ENCODE data around the gene KLHL18.
"Not testable (repeated sequence)": the region's sequence is repeated elsewhere in the genome, so short reads cannot be mapped to it uniquely, and the experiment has no call there.

The KLHL18 gene

DNA sequence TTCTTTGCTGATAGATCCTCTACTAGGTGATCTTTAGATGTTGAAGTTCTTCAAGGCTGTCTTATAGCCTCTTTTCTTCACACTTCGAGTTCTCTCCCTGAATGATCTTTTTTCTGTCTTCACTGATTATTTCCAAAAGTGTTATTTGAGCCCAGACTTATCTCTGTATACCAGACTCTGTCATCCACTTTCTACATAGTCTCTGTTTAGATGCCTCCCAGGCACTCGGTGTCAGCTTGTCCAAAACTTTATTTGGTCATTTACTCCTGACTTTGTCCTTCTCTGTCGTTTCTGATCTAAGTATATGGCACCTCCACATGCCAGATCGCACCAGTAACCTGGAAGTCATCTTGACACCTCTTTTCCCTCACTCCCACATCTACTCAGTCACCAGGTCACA lies 27.6 kb downstream of the KLHL18 start:
- H3K9me3 ChIP-seq (ENCODE audit: control insufficient read depth, low read length): no peaks in the 10 kb centered on the region
- H3K9ac ChIP-seq: no peak overlapping the region
- no peaks in the 10 kb centered on the region for H3K27me3 ChIP-seq (ENCODE audit: control insufficient read depth, insufficient read depth, low read length)

DNA sequence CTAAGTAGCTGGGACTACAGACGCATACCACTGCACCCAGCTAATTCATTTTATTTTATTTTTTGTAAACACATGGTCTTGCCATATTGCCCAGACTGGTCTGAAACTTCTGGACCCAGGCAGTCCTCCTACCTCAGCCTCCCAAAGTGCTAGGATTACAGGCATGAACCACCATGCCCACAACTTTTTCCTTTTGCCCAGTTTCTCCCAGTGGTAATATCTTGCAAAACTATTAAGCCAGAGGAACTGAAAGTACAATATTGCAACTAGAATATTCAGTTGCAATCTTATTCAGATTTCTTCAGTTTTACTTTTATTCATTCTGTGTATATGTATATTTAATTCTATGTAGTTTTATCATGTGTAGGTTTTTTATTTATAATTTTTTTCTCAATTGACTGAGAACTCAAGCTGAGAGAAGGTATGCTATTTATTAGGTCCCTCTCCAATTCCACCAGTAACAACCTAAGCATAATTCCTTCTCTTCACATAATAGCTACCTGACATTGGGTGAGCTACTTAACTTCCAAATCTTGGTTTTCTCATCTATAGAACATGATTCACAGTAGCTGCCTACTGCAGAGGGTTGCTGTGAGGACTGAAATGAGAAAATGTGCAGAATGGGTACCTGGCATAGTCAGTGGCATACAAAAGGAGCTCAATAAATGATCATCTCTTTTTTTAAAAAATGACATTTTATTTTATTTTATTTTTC lies 30.8 kb downstream of the KLHL18 start:
- no peak overlapping the region for H3K9ac ChIP-seq
- no peak overlapping the region for H2AFZ ChIP-seq
- H3K4me2 ChIP-seq (ENCODE audit: low read length): no peak overlapping the region
- H3K4me3 ChIP-seq (ENCODE audit: low read depth, low read length): no peak overlapping the region
- no peaks in the 10 kb centered on the region for H3K27me3 ChIP-seq (ENCODE audit: control insufficient read depth, insufficient read depth, low read length)
- no peaks in the 10 kb centered on the region for H3K9me3 ChIP-seq (ENCODE audit: control insufficient read depth, low read length)
- TF ChIP-seq, protein P1, sequence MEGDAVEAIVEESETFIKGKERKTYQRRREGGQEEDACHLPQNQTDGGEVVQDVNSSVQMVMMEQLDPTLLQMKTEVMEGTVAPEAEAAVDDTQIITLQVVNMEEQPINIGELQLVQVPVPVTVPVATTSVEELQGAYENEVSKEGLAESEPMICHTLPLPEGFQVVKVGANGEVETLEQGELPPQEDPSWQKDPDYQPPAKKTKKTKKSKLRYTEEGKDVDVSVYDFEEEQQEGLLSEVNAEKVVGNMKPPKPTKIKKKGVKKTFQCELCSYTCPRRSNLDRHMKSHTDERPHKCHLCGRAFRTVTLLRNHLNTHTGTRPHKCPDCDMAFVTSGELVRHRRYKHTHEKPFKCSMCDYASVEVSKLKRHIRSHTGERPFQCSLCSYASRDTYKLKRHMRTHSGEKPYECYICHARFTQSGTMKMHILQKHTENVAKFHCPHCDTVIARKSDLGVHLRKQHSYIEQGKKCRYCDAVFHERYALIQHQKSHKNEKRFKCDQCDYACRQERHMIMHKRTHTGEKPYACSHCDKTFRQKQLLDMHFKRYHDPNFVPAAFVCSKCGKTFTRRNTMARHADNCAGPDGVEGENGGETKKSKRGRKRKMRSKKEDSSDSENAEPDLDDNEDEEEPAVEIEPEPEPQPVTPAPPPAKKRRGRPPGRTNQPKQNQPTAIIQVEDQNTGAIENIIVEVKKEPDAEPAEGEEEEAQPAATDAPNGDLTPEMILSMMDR (IDR thresholded peaks at IDR 0.05): no peak
- no peak overlapping the region for H3K27ac ChIP-seq
- peaks cover 3% of the 10 kb centered on the region for H3K79me2 ChIP-seq
- peaks cover 5% of the 10 kb centered on the region for H3K4me1 ChIP-seq
- H3K36me3 ChIP-seq (ENCODE audit: control insufficient read depth, insufficient read depth, low read length): no peaks in the 10 kb centered on the region

More for the DNA sequence above, 27.6 kb downstream of the KLHL18 start:
- Histone ChIP-seq H3K4me1 (peaks cover 5% of the 10 kb centered on the region), H3K4me3 (ENCODE audit: low read depth, low read length) (no peak overlapping the region), H3K36me3 (ENCODE audit: control insufficient read depth, insufficient read depth, low read length) (no peaks in the 10 kb centered on the region), H2AFZ (no peak overlapping the region), H3K79me2 (peaks cover 21% of the 10 kb centered on the region), H3K27ac (no peak overlapping the region), H3K4me2 (ENCODE audit: low read length) (no peak overlapping the region)
- TF ChIP-seq, protein P1 (IDR thresholded peaks at IDR 0.05): no peak

DNA sequence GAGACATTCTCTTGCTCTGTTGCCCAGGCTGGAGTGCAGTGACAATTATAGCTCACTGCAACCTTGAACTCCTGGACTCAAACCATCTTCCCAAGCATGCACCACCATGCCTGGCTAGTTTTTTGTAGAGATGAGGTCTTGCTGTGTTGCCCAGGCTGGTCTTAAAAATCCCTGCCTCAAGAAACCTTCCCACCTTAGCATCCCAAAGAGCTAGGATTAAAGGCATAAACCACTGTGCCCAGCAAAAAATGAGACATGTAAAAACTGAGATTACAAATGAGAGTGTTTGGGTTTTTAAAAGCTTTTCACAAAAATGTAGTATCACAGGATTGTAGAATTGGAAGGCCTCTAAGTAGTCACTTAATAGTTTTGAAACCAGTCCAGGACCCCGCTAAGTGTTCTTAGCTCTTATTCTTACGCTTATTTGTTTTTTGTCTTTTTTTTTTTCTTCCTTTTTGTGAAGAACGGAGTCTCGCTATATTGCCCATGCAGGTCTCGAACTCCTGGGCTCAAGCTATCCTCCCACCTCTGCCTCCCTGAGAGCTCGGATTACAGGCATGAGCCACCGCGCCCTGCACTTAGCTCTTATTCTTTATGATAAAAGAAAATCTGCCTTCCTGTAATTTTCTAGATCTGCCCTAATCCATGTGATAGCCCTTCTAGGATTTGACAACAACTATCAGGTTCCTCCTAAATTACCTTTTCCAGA lies 31.5 kb downstream of the KLHL18 start:
- H3K9me3 ChIP-seq (ENCODE audit: control insufficient read depth, low read length): no peaks in the 10 kb centered on the region
- no peak overlapping the region for H3K9ac ChIP-seq
- H3K27ac ChIP-seq: no peak overlapping the region
- H3K4me1 ChIP-seq: peaks cover 5% of the 10 kb centered on the region
- no peak overlapping the region for H2AFZ ChIP-seq
- H3K27me3 ChIP-seq (ENCODE audit: control insufficient read depth, insufficient read depth, low read length): no peaks in the 10 kb centered on the region
- TF ChIP-seq, protein P1 (IDR thresholded peaks at IDR 0.05): no peak
- H3K79me2 ChIP-seq: peaks cover 2% of the 10 kb centered on the region
- H3K4me3 ChIP-seq (ENCODE audit: low read depth, low read length): no peak overlapping the region
- H3K36me3 ChIP-seq (ENCODE audit: control insufficient read depth, insufficient read depth, low read length): no peaks in the 10 kb centered on the region
- H3K4me2 ChIP-seq (ENCODE audit: low read length): no peak overlapping the region

DNA sequence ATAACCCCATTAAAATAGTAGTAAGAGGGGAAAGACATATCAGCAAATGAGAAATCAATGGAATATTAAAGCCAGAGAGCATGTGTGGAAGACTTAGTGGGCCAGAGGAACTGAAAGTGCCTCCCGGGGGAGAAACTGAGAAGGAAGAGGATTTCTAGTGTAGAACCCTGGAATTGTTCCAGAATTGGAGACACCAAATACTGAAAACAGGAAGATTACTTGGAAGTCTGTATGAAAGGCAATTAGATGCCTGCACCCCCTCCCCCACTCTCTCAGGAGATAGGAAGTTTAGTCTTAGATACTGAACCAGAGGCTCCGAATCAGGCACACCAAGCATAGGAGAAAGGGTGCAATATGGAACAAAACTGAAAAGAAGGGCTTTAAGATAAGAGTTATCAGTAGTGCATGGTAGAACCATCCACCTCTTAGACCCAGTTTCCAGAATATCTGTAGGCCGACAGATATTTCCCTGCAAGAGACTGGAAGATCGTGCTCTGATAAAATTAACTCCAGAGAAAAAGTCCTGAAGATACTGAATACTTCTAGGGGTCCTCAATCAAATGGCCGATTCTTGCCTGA lies 32.4 kb downstream of the KLHL18 start:
- no peak overlapping the region for H3K9ac ChIP-seq
- H3K4me2 ChIP-seq (ENCODE audit: low read length): no peak overlapping the region
- TF ChIP-seq, protein P1 (IDR thresholded peaks at IDR 0.05): no peak
- peaks cover 4% of the 10 kb centered on the region for H3K4me1 ChIP-seq
- no peaks in the 10 kb centered on the region for H3K9me3 ChIP-seq (ENCODE audit: control insufficient read depth, low read length)
- H3K27me3 ChIP-seq (ENCODE audit: control insufficient read depth, insufficient read depth, low read length): no peaks in the 10 kb centered on the region
- H3K4me3 ChIP-seq (ENCODE audit: low read depth, low read length): no peak overlapping the region
- no peaks in the 10 kb centered on the region for H3K36me3 ChIP-seq (ENCODE audit: control insufficient read depth, insufficient read depth, low read length)
- no peak overlapping the region for H3K27ac ChIP-seq
- no peaks in the 10 kb centered on the region for H3K79me2 ChIP-seq
- H2AFZ ChIP-seq: no peak overlapping the region

DNA sequence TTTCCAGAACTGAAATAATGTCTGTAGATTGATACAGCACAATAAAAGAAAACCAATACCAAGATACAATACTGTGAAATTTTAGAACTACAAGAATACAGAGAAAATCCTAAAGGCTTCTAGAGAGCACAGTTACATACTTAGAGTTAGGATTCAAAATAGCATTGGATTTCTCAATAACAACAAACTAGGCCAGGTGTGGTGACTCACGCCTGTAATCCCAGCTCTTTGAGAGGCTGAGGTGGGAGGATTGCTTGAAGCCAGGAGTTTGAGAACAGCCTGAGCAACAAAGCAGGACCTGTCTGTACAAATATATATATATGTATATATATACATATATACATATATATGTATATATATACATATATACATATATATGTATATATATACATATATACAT lies 33.4 kb downstream of the KLHL18 start:
- H3K4me2 ChIP-seq (ENCODE audit: low read length); H2AFZ ChIP-seq; H3K36me3 ChIP-seq (ENCODE audit: control insufficient read depth, insufficient read depth, low read length); H3K9ac ChIP-seq; H3K9me3 ChIP-seq (ENCODE audit: control insufficient read depth, low read length); H3K27ac ChIP-seq; H3K4me3 ChIP-seq (ENCODE audit: low read depth, low read length); H3K27me3 ChIP-seq (ENCODE audit: control insufficient read depth, insufficient read depth, low read length); H3K4me1 ChIP-seq; H3K79me2 ChIP-seq: not testable (repeated sequence)
